Mucosa of gallbladder (tissue), 1 donor: ENCODE data around the gene P2RY12. TPM values are rescaled to one million over a fixed set of nuclear protein-coding genes. Genes with fewer than 3 reads are reported as not detected.
"Not testable (repeated sequence)": the region's sequence is repeated elsewhere in the genome, so short reads cannot be mapped to it uniquely, and the experiment has no call there.

ENCODE experiments used
- DNase-seq: peaks from one replicate; pipeline ENCODE4 v3.0.0-alpha.2; 2020; ENCODE audit warnings: low spot score
- total RNA-seq: library from RNA; stranded (reverse); gene quantifications from one replicate; pipeline ENCODE4 v1.2.1, GENCODE V29; 2021
- donor health status: DM: no; HTN: no; CAD: no.

P2RY12 gene
- total RNA-seq, 1 donor from 2014 or later, result 7.6 TPM

DNA sequence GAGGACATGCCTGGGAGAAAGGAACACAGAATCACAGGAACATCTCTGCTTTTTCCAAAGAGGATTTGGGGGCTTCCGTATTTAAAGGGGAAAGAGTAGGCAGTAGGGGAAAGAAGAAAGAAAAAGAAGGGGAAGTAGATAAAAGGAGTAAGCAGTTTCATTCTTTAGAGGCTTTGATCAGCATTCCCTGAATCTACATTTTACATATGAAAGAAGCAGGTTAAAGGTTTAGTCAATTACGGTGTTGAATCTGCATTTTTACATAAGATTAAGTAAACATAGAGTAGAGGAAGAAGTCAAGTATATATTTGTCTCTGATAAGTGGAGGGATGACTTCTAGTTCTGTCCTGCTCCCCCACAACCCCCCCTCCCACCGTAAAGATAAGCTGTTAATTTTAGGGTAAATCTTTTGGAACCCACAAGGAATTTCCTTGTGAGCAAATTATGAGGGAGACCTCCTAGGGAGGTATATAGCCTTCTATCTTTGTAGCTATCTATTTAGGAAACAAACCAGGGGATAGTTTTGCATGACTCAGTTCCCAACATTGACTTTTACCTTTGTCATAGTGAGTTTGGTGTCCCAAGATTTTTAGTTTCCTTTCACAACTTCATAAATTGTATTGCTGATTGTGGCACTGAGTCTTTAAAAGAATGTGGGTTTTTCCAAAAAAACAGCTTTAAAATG is 8.7 kb upstream of the P2RY12 start:
- DNase-seq, result no peak

DNA sequence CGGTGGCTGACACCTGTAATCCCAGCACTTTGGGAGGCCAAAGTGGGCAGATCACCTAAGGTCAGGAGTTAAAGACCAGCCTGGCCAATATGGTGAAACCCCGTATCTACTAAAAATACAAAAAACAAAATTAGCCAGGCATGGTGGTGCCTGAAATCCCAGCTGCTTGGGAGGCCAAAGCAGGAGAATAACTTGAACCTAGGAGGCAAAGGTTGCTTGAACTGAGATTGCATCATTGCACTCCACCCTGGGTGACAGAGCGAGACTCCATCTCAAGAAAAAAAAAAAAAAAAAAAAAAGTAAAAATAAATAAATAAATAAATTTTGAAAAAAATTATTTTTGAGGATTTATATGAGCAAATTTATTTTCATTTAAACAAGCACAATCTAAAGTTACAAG is 7.6 kb upstream of the P2RY12 start:
- not testable (repeated sequence) for DNase-seq

DNA sequence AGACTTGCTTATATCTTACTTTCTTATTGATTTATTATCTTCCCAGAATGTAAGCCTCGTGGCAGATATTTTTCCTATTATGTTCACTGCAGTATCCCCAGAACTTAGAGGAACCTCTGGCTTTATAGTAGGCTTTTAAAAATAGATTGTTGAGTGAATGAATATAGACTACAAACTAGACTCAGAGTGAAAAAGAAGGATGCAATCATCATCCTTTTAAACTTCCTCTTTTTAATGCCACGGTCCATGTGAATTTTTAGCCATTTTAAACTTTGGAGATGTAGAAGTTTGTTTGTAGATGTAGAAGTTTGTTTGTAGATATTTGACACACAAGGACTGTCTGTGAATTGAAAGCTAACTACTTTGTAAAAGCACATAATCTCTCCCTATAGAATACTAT is 7.2 kb upstream of the P2RY12 start:
- DNase-seq, result no peak

DNA sequence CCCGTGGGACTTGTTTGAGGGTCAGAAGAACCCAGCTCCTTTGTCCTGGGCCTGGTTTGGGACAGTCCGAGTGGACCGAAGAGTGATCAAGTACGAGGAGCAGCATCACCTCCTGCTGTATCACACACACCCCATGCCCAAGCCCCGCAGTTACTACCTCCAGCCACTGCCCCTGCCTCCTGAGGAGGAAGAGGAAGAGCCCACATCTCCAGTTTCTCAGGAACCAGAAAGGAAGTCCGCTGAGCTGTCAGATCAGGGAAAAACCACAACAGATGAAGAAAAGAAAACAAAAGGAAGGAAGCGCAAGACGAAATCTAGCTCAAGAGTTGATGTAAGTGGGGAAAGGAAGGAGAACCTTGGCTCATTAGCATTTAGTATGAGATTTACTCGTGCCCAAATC is 3.3 kb upstream of the P2RY12 start:
- no peak for DNase-seq

DNA sequence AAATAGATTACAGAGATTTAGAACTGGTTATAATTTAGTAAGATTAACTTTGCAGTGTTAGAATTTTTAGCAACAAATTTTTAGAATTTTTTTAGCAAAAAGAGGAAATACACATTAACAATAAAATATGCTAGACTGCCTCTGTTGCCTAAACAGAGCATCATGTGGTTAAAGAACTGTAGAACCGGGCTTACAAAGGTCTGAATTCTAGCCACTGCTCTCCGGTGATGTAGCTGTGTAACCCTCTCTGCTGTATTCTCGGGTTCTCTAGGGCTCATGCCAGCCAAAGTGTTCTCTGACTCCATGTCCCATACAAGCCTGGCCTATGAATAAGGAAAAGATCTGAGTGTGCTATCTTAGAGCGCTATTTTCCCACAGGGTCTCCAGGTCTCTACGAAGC is 2.9 kb upstream of the P2RY12 start:
- DNase-seq, result no peak

DNA sequence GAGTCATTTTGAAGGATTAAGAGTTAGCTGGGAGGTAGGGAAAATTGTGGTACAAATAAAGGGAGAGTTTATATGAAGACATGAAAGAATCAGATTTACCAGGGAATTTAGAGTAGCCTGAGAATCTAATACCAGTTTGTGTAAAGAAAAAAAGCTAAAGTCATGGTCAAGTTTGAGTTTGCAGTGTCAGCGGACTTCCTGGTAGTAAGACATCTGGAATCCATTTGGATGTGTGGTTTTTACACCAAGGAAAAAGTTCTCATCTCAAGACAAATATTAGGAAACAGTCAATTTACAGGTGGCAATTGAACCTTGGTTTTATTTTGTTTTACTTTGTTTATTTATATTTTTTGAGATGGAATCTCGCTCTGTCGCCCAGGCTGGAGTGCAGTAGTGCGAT is 1.5 kb upstream of the P2RY12 start:
- DNase-seq, result no peak

DNA sequence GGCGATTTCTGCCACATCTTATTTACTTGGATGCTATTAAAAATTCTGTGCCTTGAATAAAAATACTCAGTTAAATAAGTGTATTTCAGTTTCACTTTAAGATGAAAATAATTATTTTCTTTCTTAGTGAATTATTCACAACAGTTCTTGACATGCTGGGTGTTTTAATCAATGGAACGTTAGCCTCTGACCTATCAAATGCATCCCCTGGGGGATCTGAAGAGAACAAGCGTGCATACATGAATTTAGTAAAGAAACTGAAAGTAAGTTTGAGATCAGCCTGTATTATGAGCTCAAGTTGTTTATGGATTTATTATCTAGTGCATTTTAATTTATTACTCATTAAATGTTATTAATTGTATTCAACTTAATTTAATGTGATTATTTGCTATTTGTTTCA is 597 bp downstream of the P2RY12 start:
- DNase-seq, result no peak

DNA sequence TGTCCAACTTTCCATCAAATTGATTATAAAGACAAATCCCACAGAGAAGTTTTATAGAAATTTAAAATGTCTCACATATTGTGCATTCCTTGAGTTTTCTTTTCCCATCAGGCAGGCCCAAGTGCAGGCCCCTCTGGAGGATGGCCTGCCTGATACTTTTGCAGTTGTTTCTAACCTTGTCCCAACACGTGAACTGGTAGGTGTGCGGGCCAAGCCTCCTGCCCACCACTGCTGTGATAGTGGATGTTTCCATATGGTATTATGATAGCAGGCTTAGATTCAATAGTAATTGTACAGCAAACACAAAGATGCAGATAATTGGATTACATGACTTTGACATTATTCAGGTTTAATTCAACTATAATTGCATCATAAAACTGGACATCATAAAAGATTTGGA is 1.4 kb downstream of the P2RY12 start:
- no peak for DNase-seq

DNA sequence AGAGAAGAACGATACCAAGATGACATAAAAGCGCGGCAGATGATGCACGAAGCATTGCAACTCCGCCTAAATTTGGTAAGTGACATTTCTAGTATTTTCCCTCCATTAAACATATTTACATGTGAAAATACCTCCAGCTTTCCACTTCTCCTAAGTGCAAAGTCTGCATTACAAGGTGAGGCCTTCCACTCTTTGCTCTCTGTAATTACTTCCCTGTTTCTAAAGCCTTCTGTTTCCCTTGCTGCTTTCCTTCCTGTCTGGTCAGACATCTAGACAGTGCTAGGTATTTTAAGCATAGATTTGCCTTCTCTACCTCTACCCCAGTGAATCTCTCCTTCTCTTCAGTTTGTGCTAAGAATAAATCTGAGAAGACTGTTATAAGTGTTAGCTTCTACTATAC is 1.9 kb downstream of the P2RY12 start:
- no peak for DNase-seq

DNA sequence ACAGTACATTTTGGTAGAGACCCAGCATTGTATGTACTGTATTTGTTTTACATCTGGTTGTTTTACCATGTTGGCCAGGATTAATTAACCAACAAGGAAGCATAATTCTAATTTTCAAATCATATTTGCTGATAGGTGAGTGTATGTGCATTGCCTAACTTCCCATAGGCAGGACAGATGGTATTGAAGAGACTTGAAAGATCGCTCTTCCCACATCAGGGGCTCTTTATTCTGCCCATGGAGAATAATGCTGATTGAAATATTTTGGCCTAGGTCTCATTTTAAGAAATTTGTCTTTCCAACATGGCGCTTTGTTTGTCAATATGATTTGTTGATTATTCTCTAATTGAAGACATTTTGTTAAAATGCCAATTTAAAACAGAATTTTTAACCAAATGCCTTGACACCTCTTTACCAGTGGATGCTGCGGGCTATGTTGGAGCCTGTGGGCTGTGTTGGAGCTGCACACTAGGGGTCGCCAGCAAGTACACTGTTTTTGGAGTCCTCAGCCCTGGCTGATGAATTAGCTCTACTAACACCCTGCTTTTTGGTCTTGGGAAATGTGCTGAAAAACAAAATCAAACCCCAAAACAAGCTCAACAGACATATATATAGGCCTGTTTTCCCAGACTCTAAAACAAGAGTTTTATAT is 5.3 kb downstream of the P2RY12 start:
- DNase-seq, result peak; percentile 15

DNA sequence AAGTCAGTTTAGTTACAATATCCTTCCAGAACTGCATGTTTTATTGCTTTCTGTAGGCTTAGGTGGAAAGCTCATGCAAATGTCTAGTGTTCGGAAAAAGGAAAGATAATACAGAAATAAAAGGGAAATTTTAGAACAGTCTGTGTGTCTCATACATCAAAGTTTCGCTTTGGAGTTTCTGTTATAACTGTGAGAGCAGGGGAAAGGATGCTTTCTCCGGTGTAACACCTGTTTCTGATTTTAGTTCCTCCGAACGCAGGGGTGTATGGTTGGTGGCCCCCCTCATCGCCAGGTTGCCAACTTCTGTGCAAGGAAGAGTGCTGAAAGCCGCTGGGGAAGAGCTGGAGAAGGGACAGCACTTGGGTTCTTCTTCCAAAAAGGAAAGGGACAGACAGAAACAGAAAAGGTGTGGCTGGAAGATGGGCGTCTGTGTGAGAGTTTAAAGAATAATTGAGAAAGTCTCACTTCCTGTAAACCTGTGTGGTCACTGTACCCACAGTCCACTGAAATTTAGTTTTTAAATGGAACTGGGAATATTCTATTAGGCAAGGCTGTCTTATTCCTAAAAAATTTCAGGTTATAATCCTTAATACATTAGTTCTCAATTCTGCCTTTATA is 6.7 kb downstream of the P2RY12 start:
- no peak for DNase-seq

DNA sequence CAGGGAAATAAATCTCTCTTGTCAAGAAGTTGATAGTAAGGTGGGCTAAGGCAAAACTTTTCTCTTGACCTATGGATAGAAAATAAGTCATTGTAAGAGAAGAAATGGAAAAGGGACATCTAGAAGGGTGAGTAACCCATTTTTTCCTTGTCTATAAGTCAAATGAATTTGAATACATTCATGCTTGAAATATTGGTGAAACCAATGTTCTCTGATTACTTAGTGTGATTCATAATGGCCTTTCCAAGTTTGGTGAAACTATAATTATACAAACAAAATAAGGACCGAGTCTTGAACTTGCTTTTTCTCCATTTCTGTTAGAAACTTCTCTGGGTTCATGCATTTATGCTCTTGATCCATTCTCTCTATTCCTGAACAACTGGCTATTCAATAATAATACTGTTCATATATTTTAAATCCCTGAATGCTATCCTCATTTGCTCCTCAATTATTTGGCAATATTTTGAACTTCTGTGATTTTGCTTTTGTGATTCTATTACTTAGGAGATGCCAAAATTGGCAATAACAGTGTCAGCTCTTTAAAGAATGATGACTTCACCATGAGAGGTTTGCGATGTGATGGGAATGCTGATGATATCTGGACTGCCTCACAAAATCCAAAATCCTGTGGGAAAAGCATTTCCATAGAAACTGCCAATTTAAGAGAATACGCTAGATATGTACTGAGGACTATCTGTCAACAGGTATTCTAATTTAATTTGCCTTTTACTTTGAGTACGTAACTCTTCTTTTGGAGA is 12.3 kb downstream of the P2RY12 start:
- no peak for DNase-seq

DNA sequence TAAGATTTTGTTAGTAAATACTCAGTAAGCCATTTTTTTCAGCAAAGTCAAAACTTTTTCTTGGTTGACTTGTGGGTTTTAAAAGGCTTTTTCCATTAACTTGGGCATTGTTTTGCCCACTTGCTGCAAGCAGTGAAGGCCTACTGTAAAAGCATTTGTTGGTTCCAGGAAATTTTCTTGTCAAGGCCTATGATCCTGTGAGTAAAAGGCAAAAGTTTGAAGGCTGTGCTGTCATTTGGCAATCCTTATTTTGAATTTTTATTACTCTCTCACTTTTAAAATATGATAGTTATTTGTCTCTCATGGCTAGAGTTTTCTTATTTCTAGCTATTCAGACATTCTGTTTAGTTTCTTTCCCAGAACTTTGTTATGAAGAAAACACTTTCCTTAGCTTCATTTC is 13.0 kb downstream of the P2RY12 start:
- DNase-seq, result no peak

DNA sequence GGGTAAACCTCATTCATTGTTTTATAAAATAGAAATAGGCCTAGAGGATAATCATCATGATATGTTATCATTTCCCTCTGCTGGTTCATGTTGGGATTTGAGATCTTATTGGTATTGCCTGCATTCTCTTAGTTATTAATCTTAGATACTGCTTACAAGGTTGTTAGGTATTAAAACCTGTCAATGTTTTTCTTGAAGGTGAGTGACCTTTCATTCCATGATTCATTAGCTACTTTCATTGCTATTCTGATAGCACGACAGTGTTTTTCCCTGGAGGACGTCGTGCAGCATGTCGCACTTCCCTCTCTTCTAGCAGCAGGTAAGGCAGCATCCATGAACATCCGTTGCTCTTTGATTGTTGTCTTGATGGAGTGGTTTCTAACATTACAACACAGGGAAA is 17.1 kb downstream of the P2RY12 start:
- no peak for DNase-seq

DNA sequence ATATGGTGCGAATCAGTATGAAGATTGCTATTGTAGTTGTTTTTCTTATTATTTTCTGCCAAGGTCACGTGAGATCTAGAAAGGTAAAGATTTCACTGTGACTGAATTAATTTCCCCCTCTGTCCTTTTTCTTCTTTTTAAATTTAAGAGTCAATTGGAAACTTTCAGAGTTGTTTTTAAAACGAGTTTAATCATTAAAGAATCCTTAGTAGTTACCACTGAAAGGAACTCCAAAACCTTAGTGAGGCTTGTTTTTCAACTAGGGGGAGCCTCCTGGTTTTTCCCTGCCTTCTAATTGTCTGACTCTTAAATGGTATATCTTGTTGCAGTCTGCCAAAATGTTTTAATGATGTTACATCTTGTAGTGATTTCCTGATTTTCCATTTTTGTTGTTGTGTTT is 17.6 kb downstream of the P2RY12 start:
- no peak for DNase-seq

DNA sequence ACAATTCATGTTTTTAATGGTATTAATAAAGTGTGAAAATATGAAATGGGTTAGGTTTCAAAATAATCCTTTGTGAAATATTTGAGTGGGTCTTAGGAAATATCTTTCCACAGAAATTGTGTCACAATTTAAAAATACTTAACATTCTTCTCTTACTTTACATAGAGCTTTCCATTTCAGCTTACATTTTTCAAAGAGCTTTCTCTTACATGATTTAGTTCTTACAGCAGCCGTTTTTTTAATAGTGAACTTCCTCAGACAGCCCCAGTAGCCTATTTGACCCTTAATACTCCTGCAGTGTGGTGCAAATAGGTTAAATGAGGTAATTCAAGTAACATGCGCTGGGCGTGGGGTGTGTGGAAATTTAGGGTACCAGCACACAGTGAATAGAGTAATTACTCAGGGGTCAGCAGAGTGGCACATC is 21.8 kb downstream of the P2RY12 start:
- no peak for DNase-seq

DNA sequence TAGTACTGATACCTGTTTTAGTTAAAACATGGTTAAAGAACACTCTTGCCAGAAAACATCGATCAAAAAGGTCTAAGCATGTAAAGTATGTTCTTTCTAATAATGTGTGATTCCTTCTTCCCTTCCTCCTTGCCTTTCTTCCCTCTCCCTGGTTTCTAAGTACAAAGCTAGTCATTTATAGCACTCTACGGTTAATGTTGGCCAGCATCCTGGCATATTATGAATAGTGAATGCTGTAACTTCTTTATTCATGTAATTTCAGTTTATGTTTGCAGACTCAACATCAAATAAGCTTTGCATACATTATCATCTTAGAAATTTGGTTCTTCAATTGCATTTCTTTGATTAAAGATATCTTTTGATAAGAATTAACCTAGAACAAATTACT is 27.1 kb downstream of the P2RY12 start:
- DNase-seq, result no peak

DNA sequence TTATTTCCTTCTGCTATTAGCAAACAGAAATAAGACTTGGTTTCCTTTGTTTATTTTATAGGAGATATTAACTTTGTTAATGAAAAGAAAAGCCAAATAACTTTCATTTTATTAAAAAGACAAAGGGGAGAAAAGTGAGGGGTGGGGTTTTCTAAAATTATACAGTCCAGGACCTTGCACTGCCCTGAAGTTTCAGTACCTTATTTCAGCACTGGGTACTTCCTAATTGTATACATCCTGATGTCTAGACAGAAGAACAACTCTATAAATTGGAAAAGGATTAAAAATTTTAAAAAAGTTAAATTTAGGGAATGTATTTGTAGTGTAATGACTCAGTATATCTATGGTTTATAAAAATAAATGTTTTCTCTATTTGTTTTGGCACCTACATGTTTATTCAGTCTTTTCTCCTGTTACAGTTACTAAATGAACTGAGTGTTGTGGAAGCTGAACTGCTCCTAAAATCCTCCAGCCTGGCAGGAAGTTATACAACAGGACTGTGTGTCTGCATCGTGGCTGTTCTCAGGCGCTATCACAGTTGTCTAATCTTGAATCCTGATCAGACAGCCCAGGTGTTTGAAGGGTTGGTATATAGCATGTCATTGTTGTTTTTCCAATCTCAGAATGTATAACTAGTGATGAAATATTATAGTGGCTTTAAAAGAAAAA is 27.6 kb downstream of the P2RY12 start:
- no peak for DNase-seq

DNA sequence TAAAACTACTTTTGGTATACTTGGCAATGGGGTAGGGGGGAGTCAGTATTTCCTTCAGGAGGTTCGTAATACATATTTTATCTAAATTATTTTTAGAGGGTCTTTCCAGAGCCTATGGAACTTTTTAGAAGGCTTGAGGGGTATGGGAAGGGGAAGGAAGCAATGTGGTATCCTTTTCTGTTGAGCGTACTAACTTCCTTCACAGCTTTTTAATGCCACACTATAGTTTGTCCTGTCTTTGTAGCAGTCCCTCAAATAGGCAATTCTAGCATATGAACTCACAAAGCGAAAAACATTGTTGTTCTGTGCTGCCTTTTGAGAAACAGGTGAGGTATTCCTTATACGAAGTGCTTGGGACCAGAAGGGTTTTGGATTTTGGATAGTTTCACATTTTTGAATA is 32.9 kb downstream of the P2RY12 start:
- no peak for DNase-seq

DNA sequence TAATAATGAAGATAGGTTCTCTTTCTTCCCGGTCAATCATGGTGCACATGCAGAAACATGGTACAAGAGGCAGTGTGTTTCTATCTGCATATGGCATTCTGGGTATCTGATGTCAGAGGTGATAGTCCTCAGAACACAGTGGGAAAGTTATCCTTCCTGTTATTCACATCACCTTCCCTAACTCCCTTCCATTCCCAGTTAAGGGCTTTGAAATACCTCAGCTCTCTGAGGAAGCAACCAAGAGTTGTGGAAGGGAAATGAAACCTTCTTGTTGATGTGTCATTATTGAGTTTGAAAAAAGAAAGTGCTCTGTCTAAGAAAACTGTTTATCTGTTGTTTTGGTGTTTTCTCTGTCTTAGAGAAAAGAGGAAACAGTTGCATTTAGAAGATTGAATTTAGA is 33.3 kb downstream of the P2RY12 start:
- no peak for DNase-seq

DNA sequence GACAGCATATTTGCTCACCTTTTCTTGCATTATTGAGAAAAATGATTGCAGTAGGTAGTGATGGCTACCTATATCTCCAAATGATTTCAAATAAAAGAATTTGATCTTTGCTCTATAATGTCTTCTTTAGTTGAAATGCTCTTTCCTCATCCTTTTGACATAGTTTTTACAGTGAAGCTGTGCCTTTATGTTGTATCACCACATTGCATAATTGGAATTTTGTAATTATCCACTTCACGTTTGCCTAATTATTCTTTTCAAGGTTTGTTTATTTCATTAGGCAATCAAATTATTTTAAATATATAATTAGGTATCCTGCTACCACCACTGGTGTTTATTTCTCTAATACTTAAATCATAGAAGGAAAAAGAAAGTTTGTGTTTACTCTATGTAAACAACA is 33.9 kb downstream of the P2RY12 start:
- DNase-seq, result no peak

DNA sequence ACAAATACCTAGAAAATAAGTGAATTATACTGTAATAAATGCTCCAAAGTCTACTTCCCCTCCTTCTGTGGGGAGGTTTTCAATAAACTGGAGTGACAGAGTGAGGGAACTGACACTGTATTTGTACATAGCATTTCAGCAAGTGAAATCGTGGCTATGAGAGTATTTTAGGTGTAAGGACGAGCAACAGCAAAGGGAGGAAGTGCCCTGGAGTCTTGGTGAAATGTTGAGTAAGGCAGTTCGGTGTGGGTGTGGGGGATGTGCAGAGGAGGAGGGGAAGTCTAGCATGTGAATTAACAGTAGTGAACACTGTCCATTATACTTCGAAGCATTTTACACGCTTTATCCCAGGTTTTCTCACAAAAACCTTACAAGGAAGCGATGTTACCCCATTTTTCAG is 37.1 kb downstream of the P2RY12 start:
- DNase-seq, result no peak
